ENCODE data around the gene CEP76. TPM values are rescaled to one million over a fixed set of nuclear protein-coding genes. Genes with fewer than 3 reads are reported as not detected.

CEP76 gene
- polyA plus RNA-seq, 1 donor: 7.0 TPM

DNA sequence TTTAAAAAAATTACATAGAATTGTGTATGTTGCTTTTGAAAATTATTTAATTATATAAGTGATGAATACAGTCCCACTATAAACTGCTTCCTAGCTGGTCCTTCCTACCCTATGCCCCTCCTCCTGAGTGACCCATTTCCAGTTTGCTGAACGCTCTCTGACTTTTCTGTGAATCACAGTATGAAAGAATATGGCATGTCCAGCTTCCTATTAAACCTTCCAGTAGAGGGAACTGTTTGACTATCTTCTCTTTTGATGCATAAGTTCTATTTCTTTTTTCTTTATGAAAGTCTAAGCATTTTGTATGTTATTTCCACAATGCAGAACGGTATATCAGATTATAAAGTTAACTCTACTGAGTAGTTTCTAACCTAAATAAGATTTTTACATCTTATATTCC, 41.6 kb upstream of the CEP76 start:
- no peak overlapping the region for H3K4me3 ChIP-seq (ENCODE audit: low read length)
- H3K27me3 ChIP-seq (ENCODE audit: control insufficient read depth, insufficient read depth, low read length): no peaks in the 10 kb centered on the region
- H3K27ac ChIP-seq (ENCODE audit: low read length): no peak overlapping the region
- DNase-seq: peak; percentile 14 to 27
- no peaks in the 10 kb centered on the region for H3K4me1 ChIP-seq (ENCODE audit: control insufficient read depth, insufficient read depth, low read length)
- no peaks in the 10 kb centered on the region for H3K36me3 ChIP-seq (ENCODE audit: control insufficient read depth, insufficient read depth, low read length)
- 8% methylated on average over 2 of the region's 2 CpGs for WGBS (ENCODE audit: insufficient coverage, low lambda C conversion rate)
- no peaks in the 10 kb centered on the region for H3K9me3 ChIP-seq (ENCODE audit: control insufficient read depth, low read depth, low read length)

DNA sequence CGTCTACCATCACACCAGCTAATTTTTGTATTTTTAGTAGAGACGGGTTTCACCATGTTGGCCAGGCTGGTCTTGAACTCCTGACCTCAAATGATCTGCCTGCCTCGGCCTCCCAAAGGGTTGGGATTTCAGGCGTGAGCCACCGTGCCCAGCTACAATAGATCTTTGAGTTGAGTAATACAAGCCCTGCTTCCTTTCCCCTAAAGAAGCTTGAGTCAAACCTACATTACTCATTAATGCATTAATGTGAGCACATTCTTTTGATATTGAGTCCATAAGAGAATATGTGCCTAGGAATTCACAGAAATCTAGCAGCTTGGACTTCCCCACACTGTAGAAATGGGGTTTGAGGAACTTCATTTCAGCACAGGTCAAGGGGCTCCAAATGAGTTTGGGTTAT, 39.9 kb upstream of the CEP76 start:
- Histone ChIP-seq H3K27ac (ENCODE audit: low read length) (no peak overlapping the region), H3K9me3 (ENCODE audit: control insufficient read depth, low read depth, low read length) (no peaks in the 10 kb centered on the region), H3K4me1 (ENCODE audit: control insufficient read depth, insufficient read depth, low read length) (no peaks in the 10 kb centered on the region), H3K27me3 (ENCODE audit: control insufficient read depth, insufficient read depth, low read length) (no peaks in the 10 kb centered on the region), H3K4me3 (ENCODE audit: low read length) (no peak overlapping the region), H3K36me3 (ENCODE audit: control insufficient read depth, insufficient read depth, low read length) (no peaks in the 10 kb centered on the region)
- WGBS (ENCODE audit: insufficient coverage, low lambda C conversion rate): no CpG with 5 or more reads among the region's 5 CpGs
- DNase-seq: no peak

DNA sequence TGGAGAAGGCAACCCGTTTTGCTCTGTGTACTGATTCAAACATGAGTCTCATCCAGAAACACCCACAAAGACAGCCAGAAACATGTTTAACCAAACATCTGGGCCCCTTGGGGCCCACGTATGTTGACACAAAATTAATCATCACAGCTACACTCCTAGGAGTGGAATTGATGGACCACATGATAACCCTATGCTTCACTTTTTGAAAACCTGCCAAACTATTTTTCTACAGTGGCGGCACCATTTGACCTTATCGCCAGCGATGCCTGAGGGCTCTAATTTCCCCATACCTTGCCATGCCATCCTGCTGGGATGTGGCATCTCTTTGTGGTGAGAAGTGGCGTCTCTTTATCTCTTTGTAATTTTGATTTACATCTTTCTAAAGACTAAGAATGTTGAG, 38.8 kb upstream of the CEP76 start:
- H3K36me3 ChIP-seq (ENCODE audit: control insufficient read depth, insufficient read depth, low read length): no peaks in the 10 kb centered on the region
- no peaks in the 10 kb centered on the region for H3K9me3 ChIP-seq (ENCODE audit: control insufficient read depth, low read depth, low read length)
- H3K4me1 ChIP-seq (ENCODE audit: control insufficient read depth, insufficient read depth, low read length): no peaks in the 10 kb centered on the region
- H3K4me3 ChIP-seq (ENCODE audit: low read length): no peak overlapping the region
- no CpG with 5 or more reads among the region's 6 CpGs for WGBS (ENCODE audit: insufficient coverage, low lambda C conversion rate)
- H3K27me3 ChIP-seq (ENCODE audit: control insufficient read depth, insufficient read depth, low read length): no peaks in the 10 kb centered on the region
- DNase-seq: no peak
- H3K27ac ChIP-seq (ENCODE audit: low read length): no peak overlapping the region

DNA sequence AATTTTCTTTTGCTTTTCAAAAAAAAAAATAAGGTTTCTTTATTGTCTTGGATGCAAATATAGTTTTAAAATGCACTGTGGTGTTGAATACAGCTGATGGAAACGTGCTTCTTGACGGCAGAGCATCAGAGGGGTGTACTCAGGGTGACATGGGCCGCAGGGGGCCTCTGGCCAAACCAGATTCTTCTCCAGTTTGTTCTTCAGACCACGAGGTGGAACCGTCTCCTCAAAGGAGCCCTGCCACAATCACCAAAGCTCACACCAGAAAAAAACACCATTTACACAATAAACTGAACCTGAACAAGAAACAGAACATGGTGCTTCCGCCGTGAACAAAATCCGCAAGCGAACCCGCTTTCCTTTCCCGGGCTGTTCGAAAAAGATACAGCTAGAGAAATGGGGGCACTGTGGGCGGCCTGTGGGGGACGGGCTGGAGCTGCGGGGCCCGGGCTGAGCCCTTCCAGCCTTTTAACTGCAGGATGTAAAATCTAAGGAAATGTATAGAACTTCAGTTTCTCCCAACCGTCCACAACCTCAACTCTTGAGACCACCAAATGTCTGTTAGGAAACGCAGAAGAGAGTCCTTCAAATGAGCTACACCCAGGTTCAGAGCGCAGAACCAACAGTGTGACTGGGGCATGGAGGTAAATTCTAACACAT, 34.9 kb upstream of the CEP76 start:
- H3K4me3 ChIP-seq (ENCODE audit: low read length): no peak overlapping the region
- no peak overlapping the region for H3K27ac ChIP-seq (ENCODE audit: low read length)
- DNase-seq: no peak
- no CpG with 5 or more reads among the region's 19 CpGs for WGBS (ENCODE audit: insufficient coverage, low lambda C conversion rate)
- no peaks in the 10 kb centered on the region for H3K27me3 ChIP-seq (ENCODE audit: control insufficient read depth, insufficient read depth, low read length)
- H3K4me1 ChIP-seq (ENCODE audit: control insufficient read depth, insufficient read depth, low read length): no peaks in the 10 kb centered on the region
- no peaks in the 10 kb centered on the region for H3K36me3 ChIP-seq (ENCODE audit: control insufficient read depth, insufficient read depth, low read length)
- no peaks in the 10 kb centered on the region for H3K9me3 ChIP-seq (ENCODE audit: control insufficient read depth, low read depth, low read length)

DNA sequence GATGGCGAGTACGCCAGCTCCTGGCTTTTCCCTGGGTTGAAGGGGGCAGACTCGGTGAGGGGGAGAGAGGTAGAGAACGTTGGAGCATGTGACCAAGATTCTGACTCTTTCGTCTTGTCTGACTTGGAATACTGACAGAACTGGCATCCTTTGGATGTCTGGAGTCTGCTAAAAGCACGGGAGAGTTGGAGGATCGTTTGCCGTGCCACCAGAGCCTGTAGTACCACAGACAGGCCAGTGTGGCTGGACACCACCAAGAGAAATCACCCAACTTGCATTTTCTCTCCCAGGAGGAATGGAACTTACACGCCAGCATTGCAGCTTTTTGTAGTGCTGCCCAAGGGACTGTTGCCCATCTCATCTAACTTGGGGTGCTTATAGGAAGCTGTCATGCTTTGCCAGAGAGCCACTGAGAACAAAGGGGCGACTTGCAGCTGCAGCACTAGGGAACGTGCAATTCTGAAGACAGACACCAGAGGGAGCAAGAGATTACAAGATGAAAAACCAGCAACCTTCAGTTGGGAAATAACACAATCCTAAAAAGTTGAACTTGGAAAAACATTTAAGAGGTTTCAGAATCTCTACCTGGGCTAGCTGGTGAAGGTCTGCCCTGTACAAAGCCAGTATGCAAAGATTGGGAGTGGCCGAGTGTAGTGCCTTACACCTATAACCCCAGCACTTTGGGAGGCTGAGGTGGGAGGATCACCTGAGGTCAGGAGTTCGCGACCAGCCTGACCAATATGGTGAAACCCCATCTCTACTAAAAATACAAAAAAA, 24.4 kb upstream of the CEP76 start:
- no CpG with 5 or more reads among the region's 14 CpGs for WGBS (ENCODE audit: insufficient coverage, low lambda C conversion rate)
- no peaks in the 10 kb centered on the region for H3K27me3 ChIP-seq (ENCODE audit: control insufficient read depth, insufficient read depth, low read length)
- H3K4me1 ChIP-seq (ENCODE audit: control insufficient read depth, insufficient read depth, low read length): no peaks in the 10 kb centered on the region
- no peak overlapping the region for H3K27ac ChIP-seq (ENCODE audit: low read length)
- H3K36me3 ChIP-seq (ENCODE audit: control insufficient read depth, insufficient read depth, low read length): peaks cover 24% of the 10 kb centered on the region
- no peak overlapping the region for H3K4me3 ChIP-seq (ENCODE audit: low read length)
- peak; percentile 44 to 49 for DNase-seq
- H3K9me3 ChIP-seq (ENCODE audit: control insufficient read depth, low read depth, low read length): peaks cover 3% of the 10 kb centered on the region

DNA sequence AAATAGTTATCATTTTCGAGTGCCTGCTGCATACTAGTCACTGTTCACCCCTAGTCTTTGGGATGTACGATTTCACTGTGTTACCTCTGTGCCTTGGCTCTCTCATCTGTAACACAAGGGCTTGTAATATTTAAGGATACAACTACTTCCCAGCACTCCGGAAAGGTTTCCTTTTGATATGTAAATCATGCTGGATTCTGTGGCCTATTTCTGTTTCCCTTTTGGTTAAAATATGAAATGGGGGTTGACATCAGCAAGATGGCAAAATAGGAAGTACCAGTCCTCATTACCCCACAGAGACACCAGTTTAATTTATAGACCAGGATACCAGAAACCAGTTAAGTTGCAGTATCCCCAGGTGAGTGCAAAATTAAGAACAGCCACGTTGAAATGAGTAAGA, 23.8 kb upstream of the CEP76 start:
- WGBS (ENCODE audit: insufficient coverage, low lambda C conversion rate): 100% methylated on average over 1 of the region's 4 CpGs
- H3K4me3 ChIP-seq (ENCODE audit: low read length): no peak overlapping the region
- H3K36me3 ChIP-seq (ENCODE audit: control insufficient read depth, insufficient read depth, low read length): peaks cover 27% of the 10 kb centered on the region
- H3K9me3 ChIP-seq (ENCODE audit: control insufficient read depth, low read depth, low read length): peaks cover 3% of the 10 kb centered on the region
- H3K27ac ChIP-seq (ENCODE audit: low read length): no peak overlapping the region
- no peaks in the 10 kb centered on the region for H3K4me1 ChIP-seq (ENCODE audit: control insufficient read depth, insufficient read depth, low read length)
- DNase-seq: no peak
- H3K27me3 ChIP-seq (ENCODE audit: control insufficient read depth, insufficient read depth, low read length): no peaks in the 10 kb centered on the region

DNA sequence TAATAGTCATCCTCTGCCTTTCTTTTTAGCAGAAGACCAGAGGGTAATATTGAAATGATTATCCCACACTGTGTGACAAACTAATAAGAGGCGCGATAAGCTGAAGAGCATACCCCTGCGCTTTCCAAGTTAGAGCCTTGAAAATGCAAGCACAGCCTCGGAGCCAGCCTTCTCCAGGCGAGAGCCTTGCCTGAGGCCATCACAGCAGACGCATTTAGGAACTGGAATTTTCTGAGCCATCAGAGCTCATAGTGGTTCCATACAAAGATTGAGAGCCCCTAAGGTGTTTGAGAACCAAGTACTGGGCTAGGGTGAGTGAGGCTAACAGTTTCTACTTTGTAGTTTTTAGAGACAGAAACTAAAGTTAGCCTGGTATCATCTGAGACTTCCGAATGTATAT, 20.2 kb upstream of the CEP76 start:
- Histone ChIP-seq H3K9me3 (ENCODE audit: control insufficient read depth, low read depth, low read length) (no peaks in the 10 kb centered on the region), H3K4me3 (ENCODE audit: low read length) (no peak overlapping the region), H3K36me3 (ENCODE audit: control insufficient read depth, insufficient read depth, low read length) (peaks cover 51% of the 10 kb centered on the region), H3K4me1 (ENCODE audit: control insufficient read depth, insufficient read depth, low read length) (no peaks in the 10 kb centered on the region), H3K27me3 (ENCODE audit: control insufficient read depth, insufficient read depth, low read length) (no peaks in the 10 kb centered on the region), H3K27ac (ENCODE audit: low read length) (no peak overlapping the region)
- no peak for DNase-seq
- WGBS (ENCODE audit: insufficient coverage, low lambda C conversion rate): no CpG with 5 or more reads among the region's 7 CpGs

DNA sequence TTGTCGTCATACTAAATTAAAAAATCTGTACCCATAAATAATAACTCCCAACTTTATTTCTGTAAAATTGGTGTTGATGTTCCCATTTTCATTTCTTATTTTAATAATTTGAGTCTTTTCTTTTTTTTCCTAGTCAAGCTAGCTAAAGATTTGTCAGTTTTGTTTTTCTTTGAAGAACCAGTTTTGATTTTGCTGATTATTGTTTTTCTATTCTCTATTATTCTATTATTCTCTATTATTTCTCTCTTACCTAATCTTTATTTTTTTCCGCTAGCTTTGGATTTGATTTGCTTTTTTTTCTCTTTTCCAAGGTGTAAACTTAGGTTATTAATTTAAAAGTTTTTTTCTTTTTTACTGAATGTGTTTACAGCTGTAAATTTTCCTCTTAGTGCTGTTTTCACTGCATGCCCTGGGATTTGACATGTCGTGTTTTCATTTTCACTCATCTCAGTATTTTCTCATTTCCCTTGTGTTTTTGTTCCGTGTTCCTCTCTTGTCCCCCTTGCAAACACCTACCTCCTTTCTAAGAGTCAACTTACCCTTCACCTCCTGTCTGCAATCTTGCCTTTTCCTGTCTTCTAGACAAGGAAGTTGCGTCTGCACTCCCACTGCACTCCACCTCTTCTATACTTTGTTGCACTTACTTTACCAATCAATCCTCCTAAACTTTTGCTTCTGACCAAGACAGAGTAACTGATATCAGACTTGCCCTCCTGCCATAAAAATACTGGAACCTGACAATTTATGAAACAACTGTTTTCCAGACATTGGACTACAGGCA, 19.2 kb upstream of the CEP76 start:
- Histone ChIP-seq H3K9me3 (ENCODE audit: control insufficient read depth, low read depth, low read length) (no peaks in the 10 kb centered on the region), H3K27ac (ENCODE audit: low read length) (no peak overlapping the region), H3K4me3 (ENCODE audit: low read length) (no peak overlapping the region), H3K36me3 (ENCODE audit: control insufficient read depth, insufficient read depth, low read length) (peaks cover 61% of the 10 kb centered on the region), H3K4me1 (ENCODE audit: control insufficient read depth, insufficient read depth, low read length) (no peaks in the 10 kb centered on the region), H3K27me3 (ENCODE audit: control insufficient read depth, insufficient read depth, low read length) (no peaks in the 10 kb centered on the region)
- DNase-seq: no peak
- 100% methylated on average over 2 of the region's 5 CpGs for WGBS (ENCODE audit: insufficient coverage, low lambda C conversion rate)

DNA sequence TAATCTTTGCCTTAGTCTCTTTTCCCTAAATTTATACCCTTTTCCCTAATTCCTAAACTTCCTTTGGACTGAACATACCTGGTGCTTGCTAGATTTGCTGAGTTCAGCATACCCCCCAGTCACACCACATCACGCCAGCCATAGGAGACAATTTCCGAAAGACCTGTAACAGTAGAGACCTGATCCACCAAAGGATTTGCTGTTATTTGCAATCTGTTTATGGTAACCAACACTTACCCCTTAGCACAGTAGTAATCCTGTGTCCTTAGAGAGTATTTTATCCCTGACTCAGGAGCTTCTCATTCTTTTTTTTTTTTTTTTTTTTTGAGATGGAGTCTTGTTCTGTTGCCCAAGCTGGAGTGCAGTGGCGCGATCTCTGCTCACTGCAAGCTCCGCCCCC, 8.9 kb upstream of the CEP76 start:
- no peaks in the 10 kb centered on the region for H3K27me3 ChIP-seq (ENCODE audit: control insufficient read depth, insufficient read depth, low read length)
- WGBS (ENCODE audit: insufficient coverage, low lambda C conversion rate): no CpG with 5 or more reads among the region's 5 CpGs
- H3K27ac ChIP-seq (ENCODE audit: low read length): no peak overlapping the region
- peaks cover 52% of the 10 kb centered on the region for H3K36me3 ChIP-seq (ENCODE audit: control insufficient read depth, insufficient read depth, low read length)
- DNase-seq: no peak
- no peaks in the 10 kb centered on the region for H3K4me1 ChIP-seq (ENCODE audit: control insufficient read depth, insufficient read depth, low read length)
- H3K4me3 ChIP-seq (ENCODE audit: low read length): no peak overlapping the region
- no peaks in the 10 kb centered on the region for H3K9me3 ChIP-seq (ENCODE audit: control insufficient read depth, low read depth, low read length)

DNA sequence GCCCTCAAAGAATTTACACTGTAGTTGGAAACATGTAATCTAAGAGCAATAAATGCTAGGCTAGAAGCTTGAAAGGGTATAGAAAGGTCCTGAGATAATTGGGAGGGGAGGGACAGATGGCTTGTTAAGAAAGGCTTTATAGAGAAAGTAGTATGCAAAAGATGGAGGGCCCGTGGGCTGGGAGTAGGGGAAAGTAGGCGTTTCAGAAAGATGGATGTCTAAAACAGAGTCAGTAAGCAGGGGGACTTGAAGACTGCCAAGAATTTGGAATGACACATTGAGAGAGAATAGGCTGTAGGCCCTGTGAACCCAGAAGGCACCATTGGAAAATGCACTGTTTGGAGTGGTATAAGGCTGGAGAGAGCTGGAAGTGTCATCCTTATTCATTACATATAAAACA, 1.1 kb upstream of the CEP76 start:
- Histone ChIP-seq H3K36me3 (ENCODE audit: control insufficient read depth, insufficient read depth, low read length) (peaks cover 19% of the 10 kb centered on the region), H3K4me1 (ENCODE audit: control insufficient read depth, insufficient read depth, low read length) (peaks cover 5% of the 10 kb centered on the region), H3K27me3 (ENCODE audit: control insufficient read depth, insufficient read depth, low read length) (no peaks in the 10 kb centered on the region), H3K27ac (ENCODE audit: low read length) (peak overlapping the region; percentile 86), H3K9me3 (ENCODE audit: control insufficient read depth, low read depth, low read length) (no peaks in the 10 kb centered on the region), H3K4me3 (ENCODE audit: low read length) (peak overlapping the region; percentile 95)
- peak in 1 of 2 donors; percentile 8 for DNase-seq
- no CpG with 5 or more reads among the region's 2 CpGs for WGBS (ENCODE audit: insufficient coverage, low lambda C conversion rate)

All from large intestine (tissue), 3 donors.